HepG2 (cell line): Measurements from ENCODE around the gene PCNX4. TPM values are rescaled to one million over a fixed set of nuclear protein-coding genes. Genes with fewer than 3 reads are reported as not detected.

Source experiments
- CAMTA2 ChIP-seq: sonication (generic); formaldehyde crosslinking; IDR thresholded peaks from 2 replicates; pipeline ENCODE4 v1.4.0; 2020; ENCODE audit warnings: mild to moderate bottlenecking, missing genetic modification reagents, borderline replicate concordance
- MIXL1 ChIP-seq: IDR thresholded peaks from 2 replicates; pipeline ENCODE4 v1.6.1; 2016
- MYC ChIP-seq: sonication (generic); formaldehyde crosslinking; IDR thresholded peaks from 2 replicates; pipeline ENCODE4 v1.9.0; 2021; ENCODE audit warnings: missing genetic modification reagents, borderline replicate concordance
- PRMT3 ChIP-seq: sonication (generic); formaldehyde crosslinking; IDR thresholded peaks from 2 replicates; pipeline ENCODE4 v1.8.1; 2022; ENCODE audit warnings: low read depth, mild to moderate bottlenecking, moderate library complexity, missing genetic modification reagents, borderline replicate concordance
- ZNF260 ChIP-seq: sonication (generic); formaldehyde crosslinking; IDR thresholded peaks from 2 replicates; pipeline ENCODE4 v1.4.0; 2020; ENCODE audit warnings: missing genetic modification reagents, low read depth, mild to moderate bottlenecking, borderline replicate concordance
- ZNF543 ChIP-seq: sonication (generic); formaldehyde crosslinking; IDR thresholded peaks from 2 replicates; pipeline ENCODE4 v1.4.0; 2020; ENCODE audit warnings: mild to moderate bottlenecking, missing genetic modification reagents
- polyA plus RNA-seq, 8 experiments: library from polyadenylated mRNA; depleted of rRNA in 3 of 8; stranded (reverse) in 7 of 8; unstranded in 1 of 8; fragments of >200 nt; fragmentation: Illumina TruSeq in 4 of 8; extraction: Trizol in 4 of 8; gene quantifications; 2 replicates each; pipeline versions ENCODE4 v1.2.1 to v1.2.3, GENCODE V29; 2011 to 2016; ENCODE audit warnings: low read depth in 4 of 8, missing spikeins in 1 of 8, mixed read lengths in 1 of 8; ENCODE audit not compliant: insufficient read depth in 1 of 8
- total RNA-seq, 5 experiments: library from RNA; depleted of rRNA; stranded (reverse); fragments of >200 nt; fragmentation: Illumina TruSeq; extraction: Trizol; gene quantifications; 2 replicates each; pipeline ENCODE4 v1.2.3, GENCODE V29; 2016; ENCODE audit warnings: low read depth in 1 of 5
- TF ChIP-seq, protein P1 (sequence below): sonication (generic); formaldehyde crosslinking; IDR thresholded peaks from 2 replicates; pipeline ENCODE4 v1.4.0; 2020; ENCODE audit warnings: missing genetic modification reagents
- TF ChIP-seq, protein P2 (sequence below): sonication (generic); formaldehyde crosslinking; IDR thresholded peaks from 2 replicates; pipeline ENCODE4 v1.4.0; 2020; ENCODE audit warnings: missing genetic modification reagents

The PCNX4 gene
- total and polyA plus RNA-seq, 2 of the 13 experiments (the other 11 are each of a cell fraction or from before 2014, with no cell fraction given): 28.6 to 43.0 TPM

DNA sequence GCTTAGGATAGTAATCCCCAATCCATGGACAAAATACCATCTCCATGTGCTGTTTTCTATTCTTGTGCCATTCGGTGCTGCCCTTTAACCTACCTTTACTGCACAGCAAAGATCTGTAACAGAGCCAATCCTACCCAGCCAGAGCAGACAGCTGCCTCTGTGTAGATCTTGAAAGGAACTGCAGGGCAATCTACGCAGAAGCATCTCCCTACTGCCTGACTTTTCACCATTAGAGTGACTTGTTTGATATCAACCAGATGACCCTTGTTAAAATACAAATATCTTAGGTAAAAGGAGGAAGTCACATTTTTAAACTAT, 123.4 kb downstream of the PCNX4 start (continued):
- TF ChIP-seq, protein P1, sequence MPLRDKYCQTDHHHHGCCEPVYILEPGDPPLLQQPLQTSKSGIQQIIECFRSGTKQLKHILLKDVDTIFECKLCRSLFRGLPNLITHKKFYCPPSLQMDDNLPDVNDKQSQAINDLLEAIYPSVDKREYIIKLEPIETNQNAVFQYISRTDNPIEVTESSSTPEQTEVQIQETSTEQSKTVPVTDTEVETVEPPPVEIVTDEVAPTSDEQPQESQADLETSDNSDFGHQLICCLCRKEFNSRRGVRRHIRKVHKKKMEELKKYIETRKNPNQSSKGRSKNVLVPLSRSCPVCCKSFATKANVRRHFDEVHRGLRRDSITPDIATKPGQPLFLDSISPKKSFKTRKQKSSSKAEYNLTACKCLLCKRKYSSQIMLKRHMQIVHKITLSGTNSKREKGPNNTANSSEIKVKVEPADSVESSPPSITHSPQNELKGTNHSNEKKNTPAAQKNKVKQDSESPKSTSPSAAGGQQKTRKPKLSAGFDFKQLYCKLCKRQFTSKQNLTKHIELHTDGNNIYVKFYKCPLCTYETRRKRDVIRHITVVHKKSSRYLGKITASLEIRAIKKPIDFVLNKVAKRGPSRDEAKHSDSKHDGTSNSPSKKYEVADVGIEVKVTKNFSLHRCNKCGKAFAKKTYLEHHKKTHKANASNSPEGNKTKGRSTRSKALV (CRISPR knock-in tag): no peak
- TF ChIP-seq MYC (CRISPR knock-in tag): no peak
- no peak for TF ChIP-seq MIXL1 (CRISPR knock-in tag)
- no peak for TF ChIP-seq CAMTA2 (CRISPR knock-in tag)
- TF ChIP-seq, protein P2, sequence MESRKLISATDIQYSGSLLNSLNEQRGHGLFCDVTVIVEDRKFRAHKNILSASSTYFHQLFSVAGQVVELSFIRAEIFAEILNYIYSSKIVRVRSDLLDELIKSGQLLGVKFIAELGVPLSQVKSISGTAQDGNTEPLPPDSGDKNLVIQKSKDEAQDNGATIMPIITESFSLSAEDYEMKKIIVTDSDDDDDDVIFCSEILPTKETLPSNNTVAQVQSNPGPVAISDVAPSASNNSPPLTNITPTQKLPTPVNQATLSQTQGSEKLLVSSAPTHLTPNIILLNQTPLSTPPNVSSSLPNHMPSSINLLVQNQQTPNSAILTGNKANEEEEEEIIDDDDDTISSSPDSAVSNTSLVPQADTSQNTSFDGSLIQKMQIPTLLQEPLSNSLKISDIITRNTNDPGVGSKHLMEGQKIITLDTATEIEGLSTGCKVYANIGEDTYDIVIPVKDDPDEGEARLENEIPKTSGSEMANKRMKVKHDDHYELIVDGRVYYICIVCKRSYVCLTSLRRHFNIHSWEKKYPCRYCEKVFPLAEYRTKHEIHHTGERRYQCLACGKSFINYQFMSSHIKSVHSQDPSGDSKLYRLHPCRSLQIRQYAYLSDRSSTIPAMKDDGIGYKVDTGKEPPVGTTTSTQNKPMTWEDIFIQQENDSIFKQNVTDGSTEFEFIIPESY (CRISPR knock-in tag): no peak
- TF ChIP-seq ZNF543 (CRISPR knock-in tag): no peak
- no peak for TF ChIP-seq ZNF260 (CRISPR knock-in tag)
- no peak for TF ChIP-seq PRMT3 (CRISPR knock-in tag)
